Transverse colon (tissue), 4 donors: ENCODE data around the gene JAKMIP2.

Source experiments
- CTCF ChIP-seq, 5 experiments: fragments of 200-600 bp in 3 of 5; fragments of 450-650 bp in 2 of 5; sonication (generic) in 3 of 5; IDR thresholded peaks; 1 replicate in 2 of 5; 2 replicates in 3 of 5; pipeline ENCODE4 v1.5.1; 2016 to 2017; ENCODE audit warnings: antibody characterized with exemption in 5 of 5, inconsistent platforms in 3 of 5, mild to moderate bottlenecking in 2 of 5, moderate library complexity in 1 of 5
- EP300 ChIP-seq: sonication (generic); formaldehyde crosslinking; IDR thresholded peaks from one replicate; pipeline ENCODE4 v1.6.1; 2017; ENCODE audit warnings: antibody characterized with exemption, low read depth
- POLR2A ChIP-seq: fragments of 450-650 bp; IDR thresholded peaks from one replicate; pipeline ENCODE4 v1.6.1; 2016; ENCODE audit warnings: antibody characterized with exemption, mild to moderate bottlenecking, moderate library complexity
- POLR2AphosphoS5 ChIP-seq, 3 donors: sonication (generic); formaldehyde crosslinking; IDR thresholded peaks; one replicate each; pipeline ENCODE4 v1.6.1; 2016; ENCODE audit warnings: antibody characterized with exemption in 3 of 3

- TF ChIP-seq CTCF (IDR thresholded peaks at IDR 0.05) (no peak), POLR2A (no peak), POLR2AphosphoS5 (IDR thresholded peaks at IDR 0.05) (no peak), EP300 (no peak)
Measured at GRCh38 chr5:147759441-147759840, 23.1 kb downstream of the JAKMIP2 start.
